OCI-LY3 (cell line): Measurements from ENCODE around the gene DLGAP3.

Experiments used
- H2AFZ ChIP-seq: fragments of 200-600, 300-600 bp; shearing (Covaris generic); 2 replicates; pipeline ENCODE4 v1.6.0; 2014; ENCODE audit warnings: antibody characterized with exemption, low read depth, low read length
- H3K27ac ChIP-seq: fragments of 200-600, 300-600 bp; sonication (generic); 2 replicates; pipeline ENCODE4 v1.5.1; 2014; ENCODE audit warnings: mild to moderate bottlenecking, low read length, moderate library complexity, mixed read lengths
- H3K27me3 ChIP-seq: fragments of 200-600, 300-600 bp; sonication (generic); 2 replicates; pipeline ENCODE4 v1.6.1; 2014; ENCODE audit warnings: low read depth, low read length, mixed read lengths
- H3K36me3 ChIP-seq: fragments of 200-600, 300-600 bp; sonication (generic); replicated peaks from 2 replicates; pipeline ENCODE3; 2014; ENCODE audit warnings: low read depth, low read length, mixed read lengths
- H3K4me1 ChIP-seq: fragments of 300-600, 200-600 bp; sonication (generic); 2 replicates; pipeline ENCODE4 v1.6.1; 2014; ENCODE audit warnings: low read length, mixed read lengths
- H3K4me2 ChIP-seq: fragments of 200-600, 300-600 bp; sonication (generic); 2 replicates; pipeline ENCODE4 v1.6.1; 2014; ENCODE audit warnings: low read length, mixed read lengths
- H3K4me3 ChIP-seq: fragments of 300-600, 200-600 bp; sonication (generic); 2 replicates; pipeline ENCODE4 v1.5.1; 2014; ENCODE audit warnings: antibody characterized with exemption, mild to moderate bottlenecking, low read length, moderate library complexity
- H3K79me2 ChIP-seq: fragments of 300-600, 200-600 bp; shearing (Covaris generic); 2 replicates; pipeline ENCODE4 v1.6.1; 2014; ENCODE audit warnings: mild to moderate bottlenecking, low read length, mixed read lengths
- H3K9ac ChIP-seq: fragments of 300-600, 200-600 bp; shearing (Covaris generic); 2 replicates; pipeline ENCODE4 v1.6.0; 2014; ENCODE audit warnings: mild to moderate bottlenecking, low read length, moderate library complexity
- H3K9me3 ChIP-seq: fragments of 200-600, 300-600 bp; shearing (Covaris generic); 2 replicates; pipeline ENCODE4 v1.6.1; 2014; ENCODE audit warnings: low read length, mixed read lengths; ENCODE audit not compliant: insufficient read depth
- H4K20me1 ChIP-seq: fragments of 200-600, 300-600 bp; sonication (generic); 2 replicates; pipeline ENCODE4 v1.6.1; 2016; ENCODE audit warnings: low read length, mixed read lengths; ENCODE audit not compliant: insufficient read depth
- CTCF ChIP-seq: fragments of 200-600, 300-600 bp; sonication (generic); IDR thresholded peaks from 2 replicates; pipeline ENCODE4 v1.5.1; 2014; ENCODE audit warnings: antibody characterized with exemption, low read length, low read depth
- EZH2phosphoT487 ChIP-seq: fragments of 200-600 bp; shearing (Covaris generic); IDR thresholded peaks from 2 replicates; pipeline ENCODE4 v1.6.1; 2018; ENCODE audit warnings: antibody characterized with exemption, mixed run types, low read depth

DLGAP3 gene

DNA sequence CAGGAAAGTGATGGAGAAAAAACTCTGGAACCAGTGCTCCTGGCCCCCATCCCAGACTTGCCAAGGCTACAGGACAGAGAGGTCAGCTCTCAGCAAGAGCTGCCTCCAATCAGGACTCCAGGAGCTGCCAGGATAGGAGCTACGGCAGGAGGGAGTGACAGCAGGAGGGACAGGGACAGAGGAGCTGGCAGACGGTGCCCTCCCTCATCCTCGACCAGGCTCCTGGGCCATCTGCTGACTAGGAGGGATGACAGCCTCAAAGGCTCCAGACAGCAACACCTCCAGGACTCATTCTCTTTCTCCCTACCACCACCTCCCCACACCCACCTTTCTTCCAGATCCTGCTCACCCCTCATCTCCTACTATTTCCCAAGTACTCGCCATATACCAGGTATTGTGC lies 22.7 kb downstream of the DLGAP3 start:
- Histone ChIP-seq H3K27ac (no peak overlapping the region), H3K4me3 (no peak overlapping the region), H3K9me3 (no peaks in the 10 kb centered on the region), H4K20me1 (no peaks in the 10 kb centered on the region), H3K9ac (no peak overlapping the region), H3K36me3 (no peaks in the 10 kb centered on the region), H3K4me1 (no peaks in the 10 kb centered on the region), H3K79me2 (no peaks in the 10 kb centered on the region), H2AFZ (no peak overlapping the region), H3K27me3 (no peaks in the 10 kb centered on the region), H3K4me2 (no peak overlapping the region)
- TF ChIP-seq CTCF (no peak), EZH2phosphoT487 (no peak)

DNA sequence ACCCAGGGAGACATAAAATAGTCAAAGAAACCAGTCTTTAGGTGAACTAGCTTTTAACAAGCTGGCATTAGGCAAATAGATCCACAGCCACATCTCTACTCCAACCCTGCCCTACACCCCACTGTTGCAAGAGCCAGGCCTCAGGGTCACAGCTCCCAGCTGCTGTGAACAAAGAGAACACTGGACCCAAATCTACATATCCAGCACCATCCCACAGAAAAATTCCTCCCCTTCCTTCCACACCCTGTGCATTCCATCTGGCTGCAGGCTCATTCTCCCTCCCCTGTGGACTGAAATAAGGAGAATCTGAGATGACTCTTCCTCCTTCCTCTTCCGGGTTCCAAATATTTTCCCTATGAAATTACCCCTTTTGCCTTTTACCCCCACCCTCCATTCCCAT lies 23.2 kb downstream of the DLGAP3 start:
- H3K36me3 ChIP-seq = no peaks in the 10 kb centered on the region
- H3K4me2 ChIP-seq = no peak overlapping the region

DNA sequence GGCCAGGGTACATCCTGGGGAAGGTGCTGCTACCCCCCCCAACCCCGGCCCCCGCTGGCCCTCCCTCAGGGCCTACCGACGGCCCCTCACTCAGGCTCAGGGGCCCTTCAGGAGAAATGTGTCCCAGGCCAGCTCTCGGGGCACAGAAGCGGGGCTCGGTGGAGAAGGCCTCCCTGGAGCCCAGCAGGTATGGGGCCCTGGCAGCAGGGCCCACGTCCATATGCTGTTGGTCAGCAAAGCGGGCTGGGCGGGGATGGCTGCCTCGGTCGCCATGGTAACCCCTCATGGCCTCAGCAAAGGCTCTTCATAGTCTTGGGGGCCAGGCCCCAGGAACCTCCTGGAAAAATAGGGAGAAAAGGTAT lies 24.4 kb downstream of the DLGAP3 start:
- Histone ChIP-seq H3K27me3 (no peaks in the 10 kb centered on the region), H3K27ac (no peak overlapping the region), H3K4me1 (no peaks in the 10 kb centered on the region), H3K9ac (no peak overlapping the region), H3K4me3 (no peak overlapping the region), H4K20me1 (no peaks in the 10 kb centered on the region), H3K9me3 (no peaks in the 10 kb centered on the region), H2AFZ (no peak overlapping the region), H3K79me2 (no peaks in the 10 kb centered on the region), H3K36me3 (no peaks in the 10 kb centered on the region), H3K4me2 (no peak overlapping the region)
- no peak for TF ChIP-seq CTCF
- no peak for TF ChIP-seq EZH2phosphoT487

More for the DNA sequence above, 23.2 kb downstream of the DLGAP3 start:
- no peaks in the 10 kb centered on the region for H3K27me3 ChIP-seq
- no peaks in the 10 kb centered on the region for H4K20me1 ChIP-seq
- TF ChIP-seq EZH2phosphoT487 (no peak), CTCF (no peak)
- H3K27ac ChIP-seq = no peak overlapping the region
- no peak overlapping the region for H2AFZ ChIP-seq
- H3K79me2 ChIP-seq = no peaks in the 10 kb centered on the region
- no peaks in the 10 kb centered on the region for H3K9me3 ChIP-seq
- no peak overlapping the region for H3K9ac ChIP-seq
- H3K4me1 ChIP-seq = no peaks in the 10 kb centered on the region
- no peak overlapping the region for H3K4me3 ChIP-seq

GRCh38 chr1:34904236-34905097 lies 25.0 kb downstream of the DLGAP3 start:
- Histone ChIP-seq H3K9me3 (no peaks in the 10 kb centered on the region), H3K4me1 (no peaks in the 10 kb centered on the region), H3K9ac (no peak overlapping the region), H3K27me3 (no peaks in the 10 kb centered on the region), H3K4me2 (no peak overlapping the region), H4K20me1 (no peaks in the 10 kb centered on the region), H3K36me3 (no peaks in the 10 kb centered on the region), H3K4me3 (no peak overlapping the region), H2AFZ (no peak overlapping the region), H3K27ac (no peak overlapping the region), H3K79me2 (no peaks in the 10 kb centered on the region)
- TF ChIP-seq CTCF = no peak
- no peak for TF ChIP-seq EZH2phosphoT487
